ENCODE results near the gene NKPD1. TPM values are rescaled to one million over a fixed set of nuclear protein-coding genes. Genes with fewer than 3 reads are reported as not detected.

The NKPD1 gene, protein sequence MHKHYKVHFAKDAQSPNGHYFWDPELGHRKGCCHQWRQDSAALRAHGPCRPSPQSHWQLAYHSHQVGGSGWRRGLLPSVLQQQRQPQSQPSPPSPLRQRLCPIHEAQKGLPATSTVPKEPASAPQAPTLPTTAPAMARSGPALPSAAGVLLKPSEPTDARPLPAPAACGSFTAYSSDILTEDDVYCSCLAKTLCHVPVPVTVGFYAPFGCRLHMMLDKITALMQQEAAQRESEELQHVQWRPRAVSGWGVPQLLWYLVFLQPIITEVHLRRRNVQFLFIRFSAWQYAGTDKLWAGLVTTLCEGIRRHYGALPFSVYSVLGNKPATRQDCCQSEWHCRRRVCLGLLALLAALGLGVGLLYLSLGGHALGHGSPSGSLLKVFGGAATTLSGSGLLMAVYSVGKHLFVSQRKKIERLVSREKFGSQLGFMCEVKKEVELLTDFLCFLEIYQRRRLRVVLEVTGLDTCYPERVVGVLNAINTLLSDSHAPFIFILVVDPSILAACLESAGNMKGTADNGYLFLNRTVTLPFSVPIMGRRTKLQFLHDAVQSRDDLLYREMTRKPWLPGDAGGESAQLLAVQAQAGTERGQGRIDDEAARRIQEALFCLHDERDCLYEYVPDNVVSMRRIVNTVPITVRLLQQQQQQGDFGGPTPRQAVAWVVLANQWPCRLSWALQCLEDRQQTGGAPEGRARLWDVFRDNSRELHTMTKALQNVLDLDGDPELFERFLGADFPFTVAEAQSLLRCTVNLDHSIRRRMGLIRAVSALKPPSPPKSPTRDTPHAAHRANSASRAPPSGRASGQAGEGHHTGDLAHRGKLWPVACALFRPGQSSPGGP
- total RNA-seq: 0.07 and 0.09 TPM in 2 replicates

DNA sequence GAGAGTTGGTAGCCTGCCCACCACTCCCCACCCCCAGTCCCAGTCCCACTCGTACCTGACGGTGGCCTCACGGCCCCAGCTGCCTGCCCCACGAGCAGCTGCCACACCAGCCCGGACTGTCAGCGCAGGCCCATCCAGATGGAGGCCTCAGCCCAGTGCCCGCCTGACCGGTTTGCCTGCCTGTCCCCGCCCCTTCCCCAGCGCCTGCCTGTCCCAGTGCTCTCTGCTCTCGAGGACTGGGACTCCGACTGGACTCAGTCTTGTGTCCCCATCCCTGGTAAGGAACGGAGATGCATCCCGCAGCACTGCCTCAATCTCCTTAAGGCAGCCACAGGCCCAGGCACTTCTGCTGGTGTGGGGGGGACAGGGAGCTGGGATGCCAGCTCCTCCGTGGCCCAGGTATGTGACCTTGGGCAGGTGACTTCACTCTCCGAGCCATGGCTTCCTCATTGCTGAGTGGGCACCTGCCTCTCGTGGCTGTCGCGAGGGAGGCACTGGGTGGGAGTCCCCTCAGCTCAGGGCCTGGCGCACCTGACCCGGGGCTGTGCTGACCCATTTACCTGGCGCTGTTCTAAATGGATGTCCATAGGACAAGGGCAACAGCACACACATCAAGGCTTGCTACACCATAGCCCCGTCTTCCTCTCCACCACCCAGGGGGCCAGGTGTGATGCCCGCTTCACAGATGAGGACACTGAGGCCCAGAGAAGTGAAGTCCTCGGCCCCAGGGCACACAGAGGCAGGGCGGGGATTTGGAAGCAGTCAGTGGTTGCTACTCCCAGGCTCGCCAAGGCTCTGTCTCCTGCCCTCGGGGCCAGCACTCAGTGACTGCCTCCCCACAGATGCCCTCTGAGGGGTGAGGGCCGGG lies at the start of gene NKPD1:
NKPD1 (minus strand) TSS at position 113 of the 868 bp plus-strand sequence. CDS start 832 bp downstream, outside the sequence.
- H3K4me3 Mint-ChIP-seq (ENCODE audit: low read depth): no peak within 1 kb of the TSS
- no peaks in the 10 kb centered on the region for H3K9me3 Mint-ChIP-seq
- no peaks in the 10 kb centered on the region for H3K36me3 Mint-ChIP-seq (ENCODE audit: low read depth)
- intact Hi-C loops (cut with micrococcal nuclease): no loop called here
- no peak within 1 kb of the TSS for H3K27ac Mint-ChIP-seq
- no peaks in the 10 kb centered on the region for H3K27me3 Mint-ChIP-seq (ENCODE audit: low read depth)
- DNase-seq (ENCODE audit: low spot score): no peak
- H3K4me1 Mint-ChIP-seq (ENCODE audit: low read depth): peaks cover 8% of the 10 kb centered on the region

DNA sequence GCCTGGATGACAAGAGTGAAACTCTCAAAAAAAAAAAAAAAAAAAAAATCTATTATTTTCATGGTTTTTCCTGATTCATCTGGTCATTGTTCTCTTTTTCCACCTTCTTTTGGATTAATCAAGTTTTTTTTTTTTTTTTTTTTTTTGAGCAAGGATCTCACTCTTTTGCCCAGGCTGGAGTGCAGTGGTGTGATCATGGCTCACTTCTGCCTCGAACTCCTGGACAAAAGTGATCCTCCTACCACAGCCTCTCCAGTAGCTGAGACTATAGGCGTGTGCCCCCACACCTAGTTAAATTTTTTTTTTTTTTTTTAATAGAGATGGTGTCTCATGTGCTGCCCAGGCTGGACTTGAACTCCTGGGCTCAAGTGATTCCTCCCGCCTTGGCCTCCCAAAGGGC lies 45.5 kb upstream of the NKPD1 start:
- H3K4me3 Mint-ChIP-seq (ENCODE audit: low read depth): no peak overlapping the region

GRCh38 chr19:45205810-45206209 lies 45.0 kb upstream of the NKPD1 start:
- Mint-ChIP-seq H3K27me3 (ENCODE audit: low read depth) (peaks cover 3% of the 10 kb centered on the region), H3K27ac (no peak overlapping the region), H3K4me1 (ENCODE audit: low read depth) (peaks cover 3% of the 10 kb centered on the region), H3K36me3 (ENCODE audit: low read depth) (no peaks in the 10 kb centered on the region), H3K9me3 (no peaks in the 10 kb centered on the region), H3K4me3 (ENCODE audit: low read depth) (no peak overlapping the region)
- DNase-seq (ENCODE audit: low spot score): no peak
- intact Hi-C loops (cut with micrococcal nuclease): no loop called here

More for the DNA sequence above, 45.5 kb upstream of the NKPD1 start:
- Mint-ChIP-seq H3K4me1 (ENCODE audit: low read depth) (peaks cover 3% of the 10 kb centered on the region), H3K36me3 (ENCODE audit: low read depth) (no peaks in the 10 kb centered on the region), H3K9me3 (no peaks in the 10 kb centered on the region), H3K27ac (no peak overlapping the region), H3K27me3 (ENCODE audit: low read depth) (peaks cover 7% of the 10 kb centered on the region)
- intact Hi-C loops (cut with micrococcal nuclease): no loop called here
- DNase-seq (ENCODE audit: low spot score): no peak

DNA sequence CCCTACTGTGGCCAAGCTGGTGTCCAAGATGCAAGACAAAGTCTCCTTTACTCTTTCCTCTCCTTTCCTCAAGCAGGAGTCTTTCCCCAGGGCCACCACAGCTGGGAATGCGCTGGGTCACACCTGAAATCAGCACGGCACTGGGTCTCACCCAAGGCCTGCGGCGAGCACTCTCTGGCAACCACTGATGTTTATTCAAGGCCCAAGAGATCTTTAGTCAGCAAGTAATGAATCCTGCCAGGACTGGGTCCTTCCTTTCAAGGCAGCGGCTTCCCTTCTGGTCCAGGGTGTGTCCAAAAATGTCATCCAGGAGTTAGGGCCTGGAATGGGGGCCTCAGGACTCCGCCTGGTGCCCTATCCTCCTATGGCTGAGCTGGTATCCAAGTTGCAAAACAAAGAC lies 41.9 kb upstream of the NKPD1 start:
- DNase-seq (ENCODE audit: low spot score): no peak
- Mint-ChIP-seq H3K4me3 (ENCODE audit: low read depth) (no peak overlapping the region), H3K36me3 (ENCODE audit: low read depth) (no peaks in the 10 kb centered on the region), H3K4me1 (ENCODE audit: low read depth) (no peaks in the 10 kb centered on the region), H3K9me3 (no peaks in the 10 kb centered on the region), H3K27me3 (ENCODE audit: low read depth) (peaks cover 4% of the 10 kb centered on the region), H3K27ac (no peak overlapping the region)
- intact Hi-C loops (cut with micrococcal nuclease): no loop called here

DNA sequence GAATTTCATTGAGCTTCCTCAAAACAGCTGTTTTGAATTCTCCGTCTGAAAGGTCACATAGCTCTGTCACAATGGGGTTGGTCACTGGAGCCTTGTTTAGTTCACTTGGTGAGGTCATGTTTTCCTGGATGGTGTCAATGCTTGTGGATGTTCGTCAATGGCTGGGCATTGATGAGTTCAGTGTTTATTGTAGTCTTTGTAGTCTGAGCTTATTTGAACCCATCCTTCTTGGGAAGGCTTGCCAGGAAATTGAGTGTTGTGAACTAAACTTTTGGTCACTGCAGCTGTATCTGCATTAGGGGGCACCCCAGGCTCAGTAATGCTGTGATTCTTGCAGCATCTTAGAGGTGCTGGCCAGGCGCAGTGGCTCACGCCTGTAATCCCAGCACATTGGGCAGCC lies 39.8 kb upstream of the NKPD1 start:
- no peak for DNase-seq (ENCODE audit: low spot score)
- H3K4me1 Mint-ChIP-seq (ENCODE audit: low read depth): no peaks in the 10 kb centered on the region
- H3K36me3 Mint-ChIP-seq (ENCODE audit: low read depth): no peaks in the 10 kb centered on the region
- no peaks in the 10 kb centered on the region for H3K9me3 Mint-ChIP-seq
- intact Hi-C loops (cut with micrococcal nuclease): no loop called here
- peaks cover 4% of the 10 kb centered on the region for H3K27me3 Mint-ChIP-seq (ENCODE audit: low read depth)
- no peak overlapping the region for H3K27ac Mint-ChIP-seq
- H3K4me3 Mint-ChIP-seq (ENCODE audit: low read depth): no peak overlapping the region

DNA sequence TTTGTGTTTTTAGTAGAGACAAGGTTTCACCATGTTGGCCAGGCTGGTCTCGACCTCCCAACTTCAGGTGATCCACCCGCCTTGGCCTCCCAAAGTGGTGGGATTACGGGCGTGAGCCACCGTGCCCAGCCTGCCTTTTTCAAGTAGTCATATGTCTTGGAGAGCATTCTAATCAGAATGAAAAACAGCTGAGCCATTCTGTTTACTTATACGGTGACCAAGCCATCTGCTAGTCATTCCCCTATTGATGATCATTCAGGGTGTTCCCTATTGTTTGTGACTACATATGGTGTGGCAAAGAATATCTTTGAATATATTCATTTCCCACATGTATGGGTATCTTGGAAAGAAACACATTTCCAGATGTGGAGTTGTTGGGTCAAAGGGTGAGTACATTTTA lies 35.0 kb upstream of the NKPD1 start:
- Mint-ChIP-seq H3K4me1 (ENCODE audit: low read depth) (no peaks in the 10 kb centered on the region), H3K27me3 (ENCODE audit: low read depth) (peaks cover 3% of the 10 kb centered on the region), H3K27ac (no peak overlapping the region), H3K4me3 (ENCODE audit: low read depth) (no peak overlapping the region), H3K9me3 (no peaks in the 10 kb centered on the region), H3K36me3 (ENCODE audit: low read depth) (no peaks in the 10 kb centered on the region)
- DNase-seq (ENCODE audit: low spot score): no peak
- intact Hi-C loops (cut with micrococcal nuclease): no loop called here

- Mint-ChIP-seq H3K4me1 (ENCODE audit: low read depth) (peaks cover 2% of the 10 kb centered on the region), H3K4me3 (ENCODE audit: low read depth) (no peak overlapping the region), H3K27me3 (ENCODE audit: low read depth) (no peaks in the 10 kb centered on the region), H3K36me3 (ENCODE audit: low read depth) (no peaks in the 10 kb centered on the region), H3K27ac (no peak overlapping the region), H3K9me3 (no peaks in the 10 kb centered on the region)
- intact Hi-C loops (cut with micrococcal nuclease): no loop called here
- DNase-seq (ENCODE audit: low spot score): no peak
These were observed 30.6 kb upstream of the NKPD1 start for GRCh38 chr19:45191375-45191774.

- intact Hi-C loops (cut with micrococcal nuclease): loop anchor here (5.0 kb wide), 1 partner anchor 57 kb away; the partner anchor contains the start of gene EXOC3L2
- Mint-ChIP-seq H3K27ac (no peak overlapping the region), H3K9me3 (no peaks in the 10 kb centered on the region), H3K4me1 (ENCODE audit: low read depth) (peaks cover 2% of the 10 kb centered on the region), H3K4me3 (ENCODE audit: low read depth) (no peak overlapping the region), H3K27me3 (ENCODE audit: low read depth) (no peaks in the 10 kb centered on the region), H3K36me3 (ENCODE audit: low read depth) (no peaks in the 10 kb centered on the region)
- DNase-seq (ENCODE audit: low spot score): no peak
These were observed 29.2 kb upstream of the NKPD1 start for GRCh38 chr19:45189971-45190370.

DNA sequence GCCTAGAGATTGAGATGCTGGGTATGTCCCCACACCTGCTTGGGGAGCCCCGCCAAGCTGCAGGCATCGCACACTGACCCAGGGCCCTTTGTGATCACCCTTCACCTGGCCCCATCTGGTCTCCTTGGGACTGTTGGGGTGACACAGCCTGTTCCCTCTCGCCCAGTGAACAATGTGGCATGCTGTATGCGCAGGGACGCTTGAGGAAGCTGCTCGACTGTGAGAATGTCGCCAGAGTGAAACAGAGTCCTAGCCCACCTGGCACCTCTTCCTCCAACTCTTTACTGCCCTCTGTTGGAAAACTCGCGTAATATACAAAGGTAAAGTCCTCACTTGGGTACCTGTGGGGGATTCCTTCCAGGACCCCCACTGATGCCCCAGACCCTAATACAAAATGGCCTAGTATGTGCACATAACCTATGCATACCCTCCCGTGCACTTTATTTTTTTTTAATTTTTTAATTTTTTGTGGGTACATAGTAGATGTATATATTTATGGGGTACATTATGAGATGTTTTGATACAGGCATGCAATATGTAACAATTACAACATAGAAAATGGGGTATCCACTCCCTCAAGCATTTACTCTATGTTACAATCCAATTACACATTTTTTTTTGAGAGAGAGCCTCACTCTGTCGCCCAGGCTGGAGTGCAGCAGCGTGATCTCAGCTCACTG lies 26.8 kb upstream of the NKPD1 start:
- DNase-seq (ENCODE audit: low spot score): no peak
- no peak overlapping the region for H3K4me3 Mint-ChIP-seq (ENCODE audit: low read depth)
- intact Hi-C loops (cut with micrococcal nuclease): loop anchor here (5.0 kb wide), 1 partner anchor 60 kb away; the partner anchor contains the start of gene EXOC3L2
- peaks cover 3% of the 10 kb centered on the region for H3K36me3 Mint-ChIP-seq (ENCODE audit: low read depth)
- peaks cover 2% of the 10 kb centered on the region for H3K4me1 Mint-ChIP-seq (ENCODE audit: low read depth)
- no peaks in the 10 kb centered on the region for H3K27me3 Mint-ChIP-seq (ENCODE audit: low read depth)
- no peaks in the 10 kb centered on the region for H3K9me3 Mint-ChIP-seq
- H3K27ac Mint-ChIP-seq: no peak overlapping the region

DNA sequence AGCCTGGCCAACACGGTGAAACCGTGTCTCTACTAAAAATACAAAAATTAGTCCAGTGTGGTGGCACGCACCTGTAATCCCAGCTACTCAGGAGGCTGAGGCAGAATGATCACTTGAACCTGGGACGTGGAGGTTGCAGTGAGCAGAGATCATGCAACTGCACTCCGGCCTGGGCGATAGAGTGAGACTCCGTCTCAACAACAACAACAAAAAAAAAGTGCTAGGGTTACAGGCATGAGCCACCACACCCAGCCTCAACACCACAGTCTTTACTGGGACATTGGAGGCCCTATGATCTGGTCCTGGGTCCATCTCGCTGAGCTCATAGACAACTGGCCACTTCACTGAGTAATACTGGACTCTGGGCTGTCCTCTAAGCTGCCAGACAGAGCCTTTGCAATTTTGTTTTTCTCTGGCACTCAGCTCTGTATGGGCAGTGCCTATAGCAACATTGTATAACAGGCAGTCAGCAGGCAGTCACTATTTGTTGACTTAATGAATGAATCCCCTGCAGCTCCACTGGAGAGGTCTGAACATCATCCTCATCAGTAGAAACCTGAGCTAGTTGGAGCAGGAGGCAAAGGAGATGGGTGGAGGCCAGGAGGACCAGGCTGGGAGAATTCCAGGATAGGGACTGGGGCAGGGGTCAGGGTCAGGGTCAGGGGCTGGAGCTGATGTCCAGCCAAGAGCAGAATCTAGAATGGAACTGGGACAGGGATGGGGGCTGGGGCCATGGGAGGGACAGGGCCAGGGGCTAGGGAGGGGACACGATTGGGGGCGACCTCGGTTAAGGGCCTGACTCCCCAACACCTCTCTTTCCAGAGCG lies 25.9 kb upstream of the NKPD1 start:
- Mint-ChIP-seq H3K4me1 (ENCODE audit: low read depth) (peaks cover 2% of the 10 kb centered on the region), H3K36me3 (ENCODE audit: low read depth) (peaks cover 5% of the 10 kb centered on the region), H3K9me3 (no peaks in the 10 kb centered on the region), H3K27ac (no peak overlapping the region), H3K4me3 (ENCODE audit: low read depth) (no peak overlapping the region), H3K27me3 (ENCODE audit: low read depth) (no peaks in the 10 kb centered on the region)
- no peak for DNase-seq (ENCODE audit: low spot score)
- intact Hi-C loops (cut with micrococcal nuclease): loop anchor here (5.0 kb wide), 1 partner anchor 61 kb away; the partner anchor contains the start of gene EXOC3L2

DNA sequence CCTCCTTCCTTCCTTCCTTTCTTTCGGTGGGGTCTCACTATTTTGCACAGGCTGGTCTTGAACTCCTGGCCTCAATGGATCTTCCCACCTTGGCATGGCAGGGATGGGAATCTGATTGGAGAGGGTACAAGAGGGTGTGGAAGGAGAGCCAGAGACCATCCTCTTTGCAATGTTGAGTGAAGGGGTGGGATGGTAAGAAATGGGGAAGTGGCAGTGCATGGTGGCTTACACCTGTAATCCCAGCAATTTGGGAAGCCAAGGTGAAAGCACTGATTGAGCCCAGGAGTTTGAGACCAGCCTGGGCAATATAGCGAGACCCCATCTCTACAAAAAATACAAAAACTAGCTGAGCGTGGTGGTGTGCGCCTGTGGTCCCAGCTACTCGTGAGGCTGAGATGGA lies 23.3 kb upstream of the NKPD1 start:
- intact Hi-C loops (cut with micrococcal nuclease): no loop called here
- DNase-seq (ENCODE audit: low spot score): no peak
- H3K27me3 Mint-ChIP-seq (ENCODE audit: low read depth): no peaks in the 10 kb centered on the region
- peaks cover 15% of the 10 kb centered on the region for H3K36me3 Mint-ChIP-seq (ENCODE audit: low read depth)
- no peak overlapping the region for H3K4me3 Mint-ChIP-seq (ENCODE audit: low read depth)
- no peak overlapping the region for H3K27ac Mint-ChIP-seq
- no peaks in the 10 kb centered on the region for H3K9me3 Mint-ChIP-seq
- H3K4me1 Mint-ChIP-seq (ENCODE audit: low read depth): peaks cover 11% of the 10 kb centered on the region
